A673 (cell line): ENCODE measurements around the gene ARHGEF26.

Source experiments
- CTCF ChIP-seq: fragments of 300-800, 200-600 bp; sonication (generic); conservative IDR thresholded peaks from 2 replicates; pipeline ENCODE4 v1.5.1; 2017; ENCODE audit warnings: low read depth, mild to moderate bottlenecking, antibody characterized with exemption, low read length, moderate library complexity, mixed read lengths
- EZH2 ChIP-seq: fragments of 200-600 bp; sonication (generic); IDR thresholded peaks from 2 replicates; pipeline ENCODE4 v1.6.1; 2017; ENCODE audit warnings: borderline replicate concordance, low read depth, mild to moderate bottlenecking, mixed read lengths, antibody characterized with exemption, low read length; ENCODE audit not compliant: poor library complexity, severe bottlenecking

- TF ChIP-seq CTCF (no peak), EZH2 (no peak)
These were observed 43.2 kb downstream of the ARHGEF26 start for GRCh38 chr3:154164387-154164786.
